ENCODE measurements around the gene MXRA8.

Gene MXRA8

DNA sequence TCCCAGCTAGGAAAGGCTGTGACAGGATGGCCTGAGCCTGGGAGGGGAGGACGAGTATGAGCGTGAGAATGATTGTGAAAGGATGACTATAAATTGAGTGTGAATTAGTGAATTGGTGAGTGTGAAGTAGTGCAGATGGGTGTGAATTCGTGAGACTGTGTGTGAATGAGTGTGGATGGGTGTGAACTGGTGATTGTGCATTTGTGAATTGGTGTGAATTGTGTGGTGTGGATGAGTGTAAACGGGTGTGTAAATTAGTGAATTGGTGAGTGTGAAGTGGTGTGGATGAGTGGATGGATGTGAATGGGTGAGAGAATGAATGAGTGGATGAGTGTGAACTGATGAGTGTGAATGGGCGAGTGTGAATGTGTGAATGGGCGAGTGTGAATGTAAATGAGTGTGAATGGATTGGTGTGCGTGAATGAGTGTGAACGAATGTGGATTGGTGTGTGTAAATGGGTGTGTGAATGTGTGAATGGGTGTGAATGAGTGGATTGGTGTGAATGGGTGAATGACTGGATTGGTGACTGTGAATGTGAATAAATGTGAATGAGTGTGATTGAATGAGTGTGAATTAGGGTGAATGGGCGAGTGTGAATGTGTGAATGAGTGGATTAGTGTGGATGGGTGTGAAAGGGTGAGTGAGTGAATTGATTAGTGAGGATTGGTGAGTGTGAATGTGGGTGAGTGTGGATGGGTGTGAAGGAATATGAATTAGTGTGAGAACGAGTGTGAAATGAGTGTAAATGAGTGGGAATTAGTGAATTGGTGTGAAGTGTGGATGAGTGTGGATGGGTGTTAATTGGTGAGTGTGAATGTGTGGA, 7.7 kb upstream of the MXRA8 start:
- DNase-seq = no peak

DNA sequence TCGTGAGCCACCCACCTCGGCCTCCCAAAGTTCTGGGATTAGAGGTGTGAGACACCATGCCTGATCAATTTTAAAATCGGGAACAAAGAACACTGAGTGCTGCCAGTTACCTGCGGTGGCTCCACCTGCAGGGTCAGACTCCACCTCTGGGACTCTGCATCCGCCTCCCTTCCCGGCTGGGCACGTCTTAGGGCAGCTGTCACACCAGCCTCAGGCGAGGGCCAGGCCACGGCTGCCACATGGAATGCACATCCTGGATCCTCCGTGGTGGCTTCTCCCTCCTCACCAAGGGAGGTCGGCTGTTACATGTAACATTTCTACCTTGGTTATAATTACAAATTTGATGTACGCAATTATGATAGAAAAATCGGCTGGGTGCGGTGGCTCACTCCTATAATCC, 5.9 kb upstream of the MXRA8 start:
- no peak for DNase-seq

DNA sequence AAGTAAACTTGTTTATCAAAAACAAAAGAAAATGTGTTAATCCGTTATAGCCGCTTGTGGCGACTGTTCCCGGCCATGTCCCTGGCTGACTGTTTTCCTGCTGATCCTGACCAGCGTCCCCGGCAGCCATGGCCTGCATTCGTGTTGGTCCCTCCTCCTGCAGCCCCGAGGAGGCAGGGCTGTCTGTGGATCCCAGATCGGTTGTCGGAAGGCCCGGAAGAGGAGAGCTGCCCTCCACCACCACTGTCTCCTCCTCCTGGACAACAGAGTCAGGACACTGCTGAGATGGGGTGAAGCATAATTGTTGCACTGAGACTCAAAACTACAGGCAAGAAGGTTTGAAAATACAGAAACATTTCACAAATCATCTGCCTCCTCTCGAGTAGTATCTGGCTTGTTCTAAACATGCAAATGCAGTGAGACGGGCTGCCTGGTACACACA, 3.6 kb upstream of the MXRA8 start:
- DNase-seq = no peak

DNA sequence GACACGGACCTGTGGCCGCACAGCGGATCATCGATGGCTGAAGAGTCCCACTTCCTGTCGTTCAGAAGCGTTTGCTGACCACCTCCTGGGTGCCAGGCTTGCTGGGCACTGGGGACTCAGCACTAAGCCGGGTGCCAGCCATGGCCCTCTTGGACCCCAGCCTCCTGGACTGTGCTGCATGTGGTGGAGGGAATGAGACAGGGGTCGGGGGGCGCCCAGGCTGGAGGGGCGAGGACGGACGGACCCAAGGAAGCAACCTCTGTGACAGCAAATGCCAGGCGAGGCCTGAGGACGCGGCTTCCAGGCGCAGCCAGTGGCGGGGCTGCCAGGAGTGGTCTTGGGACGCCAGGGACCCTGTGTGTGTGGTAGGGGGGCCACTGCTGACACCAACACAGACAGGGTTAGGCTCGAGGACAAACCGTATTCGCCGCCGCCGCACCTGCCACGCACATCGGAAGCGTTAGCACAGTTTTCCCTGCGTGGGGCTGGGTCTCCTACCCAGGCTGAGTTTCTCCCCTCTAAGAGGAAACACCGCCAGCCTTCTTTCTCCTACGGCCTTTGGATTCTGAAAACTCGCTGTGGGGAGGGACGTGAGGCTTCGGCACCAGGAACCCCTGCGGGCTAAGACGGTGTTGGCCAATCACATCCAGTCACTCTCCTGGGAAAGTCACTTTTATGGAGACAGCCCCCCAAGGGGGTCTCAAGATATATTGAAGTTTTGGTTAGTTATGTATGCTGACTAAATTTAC, 3.1 kb upstream of the MXRA8 start:
- DNase-seq = no peak

DNA sequence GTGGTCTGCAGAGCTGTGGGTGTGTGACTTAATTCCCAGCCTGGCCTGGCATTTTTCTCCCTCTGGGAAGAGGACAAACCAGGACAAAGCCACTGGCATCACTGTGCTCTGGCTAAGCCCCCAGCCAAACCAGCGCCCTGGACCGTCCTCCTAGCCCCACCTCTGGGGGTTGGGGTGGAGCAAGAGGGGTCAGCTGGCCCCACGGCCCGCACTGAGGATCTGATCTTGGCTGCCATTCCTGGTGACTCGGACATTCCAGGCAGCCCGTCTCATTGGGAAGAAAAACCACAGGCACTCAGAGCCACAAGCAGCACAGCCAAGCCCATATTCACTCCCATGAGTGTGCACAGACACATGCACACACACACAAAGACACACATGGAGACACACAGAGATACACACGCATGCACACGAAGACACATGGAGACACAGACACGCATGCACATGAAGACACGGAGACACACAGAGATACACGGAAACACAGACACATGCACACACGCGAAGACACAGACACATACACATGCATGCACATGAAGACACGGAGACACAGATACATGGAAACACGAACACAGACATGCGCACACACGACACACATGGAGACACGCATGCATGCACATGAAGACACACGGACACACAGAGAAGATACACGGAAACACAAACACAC, 2.3 kb upstream of the MXRA8 start:
- no peak for DNase-seq

DNA sequence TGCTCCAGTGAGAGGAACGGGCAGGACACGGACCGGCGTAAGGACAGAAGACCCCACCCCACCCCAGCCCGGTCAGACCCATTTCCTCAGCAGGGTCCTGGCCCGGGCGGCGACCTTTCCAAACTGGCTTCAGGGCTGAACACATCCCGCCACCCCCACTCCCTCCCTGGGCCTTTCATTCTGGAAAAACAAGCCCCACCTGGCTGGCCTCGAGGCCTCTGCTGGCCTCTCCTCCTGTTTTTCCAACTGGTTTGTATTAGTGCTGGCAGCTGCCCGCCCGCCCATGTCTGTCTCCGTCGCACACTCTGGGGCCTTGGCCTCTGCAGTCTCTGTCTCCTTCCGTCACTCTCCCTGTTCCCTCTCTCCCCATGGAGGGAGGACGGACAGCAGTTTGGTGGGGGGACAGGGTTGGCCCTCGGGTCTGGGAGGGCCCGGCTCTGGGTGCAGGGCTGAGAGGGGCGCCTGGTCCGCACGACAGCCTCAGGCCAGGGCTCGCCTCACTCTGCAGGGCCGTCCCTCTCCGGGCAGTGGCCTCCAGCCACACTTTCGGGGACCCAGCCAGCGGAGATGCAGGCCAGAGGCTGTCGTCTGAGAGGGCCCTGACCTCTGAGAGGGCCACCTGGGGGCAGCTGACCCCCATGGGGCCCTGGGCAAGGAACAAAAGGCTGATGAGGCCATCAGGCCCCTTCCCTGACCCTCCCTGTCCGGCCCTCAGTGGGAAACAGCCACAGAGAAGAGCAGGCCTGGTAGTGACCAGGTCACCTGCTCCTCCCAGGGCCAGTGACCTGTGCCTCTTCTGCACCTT, 1.5 kb upstream of the MXRA8 start:
- DNase-seq = no peak

DNA sequence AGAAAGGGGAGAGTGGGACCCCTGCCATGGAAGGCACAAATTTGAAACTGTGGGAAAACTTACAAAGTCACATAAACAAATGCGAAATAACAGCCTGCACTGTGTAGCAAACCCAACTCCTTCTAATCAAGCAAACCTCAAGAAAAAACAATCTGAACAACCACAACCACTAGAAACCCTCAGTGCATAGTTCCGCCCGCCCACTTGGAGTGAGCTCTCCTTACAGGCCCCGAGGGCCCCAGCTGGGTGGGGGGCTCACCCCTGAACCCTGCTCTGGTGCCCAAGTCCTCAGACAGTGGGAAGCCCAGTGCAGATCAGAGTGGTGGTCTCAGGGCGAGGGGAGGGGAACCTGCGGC, 931 bp upstream of the MXRA8 start:
- no peak for DNase-seq

DNA sequence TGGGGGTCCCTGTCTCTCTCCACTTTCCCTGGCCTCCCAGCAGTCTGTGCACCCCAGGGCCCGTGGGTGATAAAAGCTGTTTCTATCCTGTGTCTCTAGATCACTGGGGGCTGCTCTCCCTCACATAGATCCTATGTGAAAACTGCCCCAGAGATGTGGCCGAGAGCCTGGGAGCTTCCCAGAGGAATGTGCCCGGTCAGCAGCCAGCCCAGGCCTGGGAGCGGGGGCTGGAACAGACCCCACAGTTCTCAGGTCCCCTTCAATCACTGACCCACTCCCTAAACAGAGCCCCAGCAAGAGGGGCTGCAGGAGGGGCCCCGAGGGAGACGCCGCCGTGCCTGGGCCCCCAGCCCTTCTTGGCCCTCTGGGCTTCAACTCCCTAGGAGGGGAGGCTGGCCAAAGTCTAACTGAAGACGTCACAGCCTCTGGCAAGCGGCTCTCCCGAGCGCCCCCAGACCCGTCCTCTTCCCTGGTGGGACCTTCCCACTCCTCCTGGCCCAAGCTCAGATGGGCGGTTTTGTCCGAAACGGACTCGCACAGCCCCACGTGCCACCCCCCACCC, 403 bp downstream of the MXRA8 start:
- DNase-seq = no peak

DNA sequence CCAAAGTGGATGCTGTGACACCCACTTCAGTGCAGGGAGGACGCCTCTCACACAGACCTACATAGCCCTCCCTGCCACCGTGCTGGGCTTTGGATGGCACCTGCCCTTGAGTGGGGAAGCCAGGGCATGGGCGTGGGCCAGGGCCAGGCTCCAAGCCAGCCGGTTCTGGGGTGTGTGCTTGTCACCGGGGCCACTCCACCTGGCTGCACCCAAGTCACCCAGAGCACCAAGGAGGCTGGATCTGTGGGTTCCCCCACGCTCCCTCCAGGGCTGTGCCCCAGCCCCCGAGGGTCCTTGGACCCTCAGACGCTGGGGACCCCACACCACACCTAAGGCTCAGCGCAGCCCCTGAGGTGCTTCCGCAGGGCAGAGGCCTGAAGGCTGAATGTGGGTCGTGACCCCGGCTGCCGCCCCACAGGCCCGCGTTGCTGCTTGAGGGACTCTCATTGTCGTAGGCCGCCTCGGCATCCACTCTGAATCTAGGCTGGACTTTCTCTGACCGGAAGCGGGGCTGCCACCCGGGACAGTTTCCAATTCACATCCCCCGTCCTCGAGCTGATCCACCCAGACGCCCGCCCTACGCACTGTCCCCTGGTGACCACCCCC, 1.5 kb downstream of the MXRA8 start:
- DNase-seq = no peak

DNA sequence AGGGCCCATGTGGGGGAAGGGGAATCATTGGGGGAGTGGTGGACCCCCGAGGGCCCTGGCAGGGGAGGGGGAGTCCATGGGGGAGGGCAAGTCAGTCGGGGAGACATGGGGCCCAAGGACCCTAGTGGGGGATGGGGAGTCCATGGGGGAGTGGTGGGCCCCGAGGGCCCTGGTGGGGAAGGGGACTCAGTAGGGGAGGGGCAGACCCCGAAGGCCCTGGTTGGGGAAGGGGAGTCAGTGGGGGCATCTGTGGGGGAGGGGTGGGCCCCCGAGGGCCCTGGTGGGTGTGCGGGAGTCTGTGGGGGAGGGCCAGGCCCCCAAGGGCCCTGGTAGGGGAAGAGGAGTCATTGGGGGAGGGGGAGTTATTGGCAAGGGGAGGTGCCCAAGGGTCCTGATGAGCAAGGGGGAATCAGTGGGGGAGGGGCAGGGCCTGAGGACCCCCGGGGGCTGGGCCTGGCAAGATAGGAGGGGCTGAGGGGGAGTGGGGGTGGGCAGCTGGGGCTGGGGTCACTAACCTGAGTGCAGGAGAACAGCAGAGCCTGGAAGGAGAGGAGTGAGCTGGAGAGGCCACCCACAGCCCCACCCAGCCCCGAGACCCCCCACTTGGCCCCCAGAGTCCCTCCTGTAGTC, 2.1 kb downstream of the MXRA8 start:
- no peak for DNase-seq

DNA sequence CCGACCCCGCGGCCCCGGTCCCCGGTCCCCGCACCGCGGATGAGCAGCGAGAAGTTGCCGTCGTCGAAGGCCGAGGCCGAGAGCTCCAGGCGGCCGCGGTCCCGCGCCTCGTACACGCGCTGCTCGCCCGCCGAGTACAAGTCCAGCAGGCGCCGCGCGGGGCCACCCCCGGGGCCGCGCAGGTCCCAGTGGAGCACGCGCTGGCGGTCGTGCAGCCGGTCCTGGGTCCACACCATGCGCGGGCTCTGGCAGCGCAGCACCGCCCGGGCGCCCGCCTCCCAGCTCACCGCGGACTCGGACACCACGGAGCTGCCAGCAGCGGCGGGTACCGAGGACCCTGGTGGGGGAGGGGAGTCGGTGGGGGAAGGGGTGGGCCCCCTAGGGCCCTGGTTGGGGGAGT, 2.9 kb downstream of the MXRA8 start:
- no peak for DNase-seq

DNA sequence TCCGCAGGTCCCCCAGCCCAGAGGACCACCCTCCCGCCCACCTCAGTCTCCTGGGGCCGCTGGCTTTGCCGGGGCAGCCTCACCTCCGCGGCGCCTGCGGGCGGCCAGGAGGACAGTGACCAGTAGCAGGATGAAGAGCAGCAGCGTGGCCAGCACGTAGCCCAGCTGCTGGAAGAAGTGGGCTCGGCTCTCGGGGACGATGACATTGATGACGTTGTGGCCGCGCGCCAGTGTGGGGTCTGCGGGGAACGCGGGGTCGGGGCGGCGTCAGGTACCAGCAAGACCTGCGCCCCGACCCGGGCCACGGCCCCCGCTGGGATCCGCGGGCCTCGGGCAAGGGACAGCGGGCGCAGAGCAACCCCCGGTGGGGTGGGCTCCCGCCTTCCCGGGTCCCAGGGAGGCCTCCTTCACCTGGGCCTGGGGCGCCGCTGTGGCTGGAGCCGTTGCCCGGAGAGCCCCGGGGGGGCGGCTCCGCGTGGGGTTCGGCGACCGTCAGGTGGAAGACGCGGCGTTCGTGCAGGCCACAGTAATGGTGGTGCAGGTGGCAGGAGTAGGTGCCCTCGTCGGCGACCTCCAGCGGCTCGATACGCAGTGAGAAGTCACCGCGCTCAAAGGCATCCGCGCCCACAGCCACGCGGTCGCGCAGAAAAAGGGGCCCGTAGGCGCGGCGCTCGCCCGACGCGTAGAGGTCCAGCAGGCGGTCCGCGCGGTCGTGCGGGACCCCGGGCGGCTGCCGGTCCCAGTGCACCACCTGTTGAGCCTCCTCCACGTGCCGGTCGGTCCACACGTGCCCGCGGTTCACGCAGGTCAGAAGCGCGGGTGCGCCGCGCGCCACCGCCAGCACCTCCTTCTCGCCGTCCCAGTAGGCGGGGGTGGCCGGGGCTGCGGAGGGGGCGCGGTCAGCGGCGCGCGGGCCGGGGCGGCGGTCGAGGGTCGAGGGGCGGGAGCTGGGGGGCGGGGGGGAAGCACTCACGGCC, 3.8 kb downstream of the MXRA8 start:
- no peak for DNase-seq

DNA sequence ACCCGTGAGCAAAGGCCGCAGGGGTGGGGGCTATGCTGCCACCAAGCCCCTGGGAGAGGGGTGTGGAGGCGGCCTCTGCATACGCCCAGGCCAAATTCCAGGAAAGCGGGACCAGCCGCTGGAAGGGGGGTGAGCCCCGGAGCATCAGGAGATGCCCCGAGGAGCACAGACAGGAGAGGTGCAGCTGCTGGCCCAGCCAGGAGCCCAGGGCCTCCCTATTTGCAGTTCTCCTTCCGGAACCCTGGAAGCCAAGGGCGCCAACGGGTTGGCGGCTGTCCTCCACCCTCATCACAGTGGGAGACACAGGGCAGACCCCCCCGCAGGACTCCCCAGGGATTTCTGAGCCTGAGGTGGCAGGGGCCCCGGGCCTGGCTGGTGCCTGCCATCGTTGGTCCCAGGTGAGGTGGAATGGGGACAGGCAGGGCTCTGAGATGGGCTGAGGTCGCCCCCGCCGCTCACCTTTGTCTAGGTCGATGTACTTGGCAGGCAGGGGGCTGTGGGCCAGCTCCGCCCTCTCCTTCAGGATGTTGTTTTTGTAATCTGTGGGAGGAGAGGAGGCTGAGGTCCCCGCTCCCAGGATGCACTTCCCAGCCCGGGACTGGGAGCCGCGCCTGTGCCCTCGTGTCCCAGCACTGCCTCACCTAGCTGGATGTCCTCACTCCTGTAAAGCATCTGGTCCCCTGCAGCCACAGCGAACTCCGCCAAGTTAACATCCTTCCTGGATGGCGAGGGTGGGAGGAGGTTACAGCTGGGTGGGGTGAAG, 4.8 kb downstream of the MXRA8 start:
- DNase-seq = no peak

DNA sequence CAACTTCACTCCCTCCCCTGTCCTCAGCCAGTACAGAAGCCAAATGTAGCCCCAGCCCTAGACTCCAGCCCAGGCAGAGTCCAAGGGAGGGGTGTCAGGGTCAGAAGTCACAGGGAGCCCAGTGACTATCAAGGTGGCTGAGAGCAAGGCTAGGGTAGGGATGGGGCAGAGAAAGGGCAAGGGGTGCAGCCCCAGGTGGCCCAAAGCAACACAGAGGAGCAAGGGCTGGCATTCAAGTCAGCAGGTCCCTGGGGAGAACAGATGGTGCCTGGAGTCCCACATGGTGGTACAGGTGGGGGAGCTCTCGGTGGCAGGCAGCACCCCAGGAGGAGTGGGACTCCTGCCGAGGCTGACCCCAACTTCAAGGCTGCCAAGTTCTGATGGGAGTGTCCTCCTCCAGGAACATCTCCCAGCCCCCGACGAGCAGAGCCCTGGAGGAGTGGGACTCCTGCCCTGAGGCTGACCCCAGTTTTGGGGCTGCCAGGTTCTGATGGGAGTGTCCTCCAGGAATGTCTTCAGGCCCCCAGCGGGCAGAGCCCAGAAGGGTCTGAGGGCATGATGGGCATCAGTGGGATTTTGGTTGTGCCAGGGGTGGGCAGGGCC, 5.5 kb downstream of the MXRA8 start:
- DNase-seq = no peak

DNA sequence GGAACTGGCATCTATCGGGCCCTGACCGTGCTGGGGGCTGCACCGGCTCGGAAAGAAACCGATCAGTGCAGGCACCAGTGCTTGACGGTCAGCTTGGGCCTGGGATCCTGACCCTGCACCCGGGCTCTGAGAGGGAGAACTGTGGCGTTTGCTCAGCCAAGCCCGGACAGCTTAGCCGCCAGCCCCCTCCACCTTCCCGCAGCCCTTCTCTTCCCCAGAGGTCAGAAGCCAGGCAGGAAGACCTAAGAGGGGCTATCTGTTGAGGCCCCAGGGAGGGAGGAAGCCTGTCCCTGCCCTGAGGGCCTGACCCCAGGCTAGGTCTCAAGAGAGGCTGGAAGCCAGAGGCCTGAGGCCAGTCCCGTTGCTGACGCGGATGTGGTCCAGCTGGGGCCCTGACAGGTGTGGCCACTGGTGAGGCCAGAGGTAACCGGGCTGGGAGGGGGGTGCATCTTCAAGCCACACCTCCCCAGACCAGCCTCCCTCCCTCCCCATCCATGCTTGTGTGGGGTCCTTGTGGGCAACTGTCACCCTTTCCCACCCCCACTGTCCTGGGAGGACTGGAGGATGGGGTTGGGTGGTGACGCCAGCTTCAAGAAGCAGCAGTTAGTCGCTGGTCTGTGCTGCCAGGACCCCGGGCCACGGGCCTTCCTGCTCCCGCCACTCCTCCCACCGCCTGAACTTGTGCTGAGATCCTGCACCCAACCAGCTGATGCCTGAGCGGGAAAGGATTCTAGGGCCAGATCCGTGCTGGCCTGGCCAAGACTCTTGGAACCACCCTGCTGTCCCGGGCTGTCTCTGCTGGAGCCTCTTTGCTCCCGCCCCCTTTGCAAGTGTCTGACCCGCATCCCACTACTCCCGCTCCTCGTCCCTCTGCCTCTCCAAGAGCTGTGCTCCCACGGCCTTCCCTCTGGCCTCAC, 6.6 kb downstream of the MXRA8 start:
- DNase-seq = no peak

DNA sequence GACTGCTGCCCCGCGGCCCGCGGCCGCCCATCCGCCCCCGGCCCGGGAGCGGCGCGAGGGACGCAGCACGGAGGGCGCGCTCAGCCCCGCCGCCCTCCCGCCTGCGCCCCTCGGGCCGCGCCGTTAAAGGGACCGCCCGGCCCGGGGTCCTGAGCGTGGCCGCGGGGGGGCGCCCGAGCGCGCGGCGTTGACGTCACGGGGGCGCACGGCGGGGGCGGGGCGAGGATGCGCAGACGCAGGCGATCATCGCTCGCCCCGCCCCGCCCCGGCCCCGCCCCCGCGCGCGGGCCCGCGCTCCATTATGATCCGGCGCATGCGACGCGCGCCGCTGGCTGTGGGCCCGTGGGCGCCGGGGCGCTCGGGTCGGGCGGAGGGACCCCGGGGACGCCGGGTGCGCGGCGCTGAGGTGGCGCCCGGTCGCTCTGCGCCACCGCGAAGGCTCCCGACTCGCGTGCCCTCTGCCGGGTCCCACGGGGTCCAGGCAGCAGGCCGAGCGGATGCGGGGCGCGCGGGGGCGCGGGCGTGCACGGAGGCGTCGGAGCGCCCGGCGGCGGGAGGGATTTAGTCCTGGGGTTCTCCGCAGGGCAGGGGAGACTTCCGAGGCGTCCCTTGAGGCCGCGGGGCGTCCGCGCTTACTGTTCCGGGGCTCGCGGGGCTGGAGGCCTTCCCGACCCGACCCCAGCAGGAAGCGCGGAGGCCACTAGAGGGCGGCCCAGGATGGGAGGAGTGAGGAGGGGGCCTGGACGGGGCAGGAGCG, 8.9 kb downstream of the MXRA8 start, which contains the start of gene DVL1:
Gene DVL1, minus strand, starts transcription at position 163 of the 757 bp plus-strand sequence. CDS start 353 bp downstream, outside the sequence.
- peak; percentile 58 for DNase-seq
